Pancreas (tissue), 10 donors: ENCODE measurements around the gene GPR33. TPM values are rescaled to one million over a fixed set of nuclear protein-coding genes. Genes with fewer than 3 reads are reported as not detected.
"Not testable (repeated sequence)": the region's sequence is repeated elsewhere in the genome, so short reads cannot be mapped to it uniquely, and the experiment has no call there.

Experiments
- ATAC-seq, 4 donors: fragments of 200-7000 bp; cut with Tn5 transposase; one replicate each; pipeline versions ENCODE4 v1.8.0 to v1.9.1; 2020; ENCODE audit warnings: mild to moderate bottlenecking in 4 of 4, moderate library complexity in 4 of 4
- DNase-seq, 6 donors: peaks; one replicate each; pipeline ENCODE4 v3.0.0-alpha.2; 2020
- FAIRE-seq: peaks from 2 replicates; lab custom pipeline; 2012; peaks lifted over from hg19 to GRCh38; lab: Jason Lieb, UNC
- H3K27ac ChIP-seq, 4 donors: fragments of 200-600 bp; sonication (generic); 1 replicate in 3 of 4; 2 replicates in 1 of 4; pipeline versions ENCODE4 v1.5.0 to v1.8.0; 2020
- H3K27me3 ChIP-seq, 4 donors: fragments of 200-600 bp; one replicate each; pipeline ENCODE4 v1.8.0; 2021
- H3K36me3 ChIP-seq, 3 donors: fragments of 200-600 bp; sonication (generic) in 1 of 3; one replicate each; pipeline versions ENCODE4 v1.5.0 to v1.8.0; 2020 to 2021
- H3K4me1 ChIP-seq, 3 donors: fragments of 200-600 bp; one replicate each; pipeline ENCODE4 v1.8.0; 2021
- H3K4me3 ChIP-seq, 4 donors: fragments of 200-600 bp; sonication (generic) in 2 of 4; one replicate each; pipeline versions ENCODE4 v1.5.0 to v1.8.0; 2020 to 2021
- H3K9me3 ChIP-seq, 4 donors: fragments of 200-600 bp; one replicate each; pipeline ENCODE4 v1.8.0; 2021
- CTCF ChIP-seq, 4 donors: fragments of 200-600 bp; sonication (generic) in 3 of 4; IDR thresholded peaks; one replicate each; pipeline versions ENCODE4 v1.5.0 to v1.8.0; 2021; ENCODE audit warnings: antibody characterized with exemption in 4 of 4
- WGBS, 2 donors: extraction: QIAGEN DNeasy Blood & Tissue Kit; methylation state at CpG; one replicate each; pipeline ENCODE4 v1.1.7; 2013; 5-methylcytosine and 5-hydroxymethylcytosine counted together
- intact Hi-C, 3 donors: fragments of 100-400 bp; cut with DNase I; formaldehyde crosslinking; loops; one replicate each; pipeline versions ENCODE4 v1.11.1 to v1.14.2; 2022
- polyA plus RNA-seq, 2 donors: library from polyadenylated mRNA; stranded (reverse); fragments of 200-250 nt; gene quantifications; one replicate each; pipeline ENCODE4 v1.2.3, GENCODE V29; 2013
- total RNA-seq, 6 donors: library from RNA; stranded (reverse); fragmentation: NEBNext Ultra II Directional in 4 of 6; extraction: Animal tissue kit (Norgen Biotek cat#: 25700) in 4 of 6; gene quantifications; one replicate each; pipeline versions ENCODE4 v1.2.1 to v1.2.4, GENCODE V29; 2021 to 2023
- donor health status: healthy with polysubstance abuse.
- donor health status: DM: no; HTN: no; CAD: no; lungs with moderate emphysema.
- donor health status: DM: no; HTN: no; CAD: no.
- donor health status: control.
- donor health status: control.
- donor health status: Bipolar disorder and iron deficiency.
- donor health status: DM: yes; HTN: yes; CAD: no.
- donor health status: DM: no; HTN: no; CAD: no.
- donor health status: DM: no; HTN: no; CAD: no.
- donor health status: DM: yes; HTN: yes; CAD: no.

Gene GPR33
- total and polyA plus RNA-seq, 8 donors, result not detected

GRCh38 chr14:31465111-31465510, 22.7 kb downstream of the GPR33 start:
- no peak overlapping the region for H3K4me3 ChIP-seq
- ATAC-seq (no peak), DNase-seq (no peak), FAIRE-seq (no peak)
- H3K4me1 ChIP-seq, result no peaks in the 10 kb centered on the region
- no peak overlapping the region for H3K27ac ChIP-seq
- no peaks in the 10 kb centered on the region for H3K27me3 ChIP-seq
- H3K36me3 ChIP-seq, result no peaks in the 10 kb centered on the region
- no peak for TF ChIP-seq CTCF (IDR thresholded peaks at IDR 0.05)
- no peaks in the 10 kb centered on the region for H3K9me3 ChIP-seq
- intact Hi-C loops, result no loop called here

- intact Hi-C loops, FAIRE-seq: not testable (repeated sequence)
- 81 to 86% methylated on average over 2 of the region's 2 CpGs for WGBS, 2 donors
These were observed 25.4 kb downstream of the GPR33 start for GRCh38 chr14:31462450-31462849.

GRCh38 chr14:31461545-31461944, 26.3 kb downstream of the GPR33 start:
- intact Hi-C loops, result no loop called here
- H3K27ac ChIP-seq, result no peak overlapping the region
- H3K27me3 ChIP-seq, result no peaks in the 10 kb centered on the region
- 81 to 93% methylated on average over 3 of the region's 3 CpGs for WGBS, 2 donors
- H3K9me3 ChIP-seq, result no peaks in the 10 kb centered on the region
- H3K4me3 ChIP-seq, result no peak overlapping the region
- ATAC-seq (no peak), DNase-seq (no peak), FAIRE-seq (no peak)
- H3K36me3 ChIP-seq, result no peaks in the 10 kb centered on the region
- H3K4me1 ChIP-seq, result peaks cover 0 to 9% (median 0%) of the 10 kb centered on the region in 3 donors
- TF ChIP-seq CTCF (IDR thresholded peaks at IDR 0.05), result no peak

More at GRCh38 chr14:31462450-31462849, 25.4 kb downstream of the GPR33 start:
- not testable (repeated sequence) for H3K4me1 ChIP-seq, H3K9me3 ChIP-seq, H3K27me3 ChIP-seq, H3K4me3 ChIP-seq, ATAC-seq, H3K36me3 ChIP-seq, DNase-seq, H3K27ac ChIP-seq

GRCh38 chr14:31457665-31458659, 29.9 kb downstream of the GPR33 start:
- H3K4me3 ChIP-seq, result peak overlapping the region in 3 of 4 donors; percentile 45 to 79 (median 51)
- TF ChIP-seq CTCF (IDR thresholded peaks at IDR 0.05), result no peak
- peaks cover 7 to 17% (median 9%) of the 10 kb centered on the region in 3 donors for H3K4me1 ChIP-seq
- FAIRE-seq (no peak), DNase-seq (no peak), ATAC-seq (no peak)
- H3K9me3 ChIP-seq, result no peaks in the 10 kb centered on the region
- H3K36me3 ChIP-seq, result no peaks in the 10 kb centered on the region
- intact Hi-C loops, result no loop called here
- WGBS, 2 donors, result 35 to 36% methylated on average over 11 of the region's 11 CpGs
- no peaks in the 10 kb centered on the region for H3K27me3 ChIP-seq
- peak overlapping the region in 3 of 4 donors; percentile 64 to 86 (median 83) for H3K27ac ChIP-seq

- DNase-seq (peak; percentile 92 to 98 (median 95)), ATAC-seq (peak; percentile 99 to 100 (median 100)), FAIRE-seq (peak; percentile 95)
- Histone ChIP-seq H3K4me1 (peaks cover 7 to 17% (median 9%) of the 10 kb centered on the region in 3 donors), H3K27ac (peak within 1 kb of the TSS; percentile 44 to 86 (median 74)), H3K27me3 (no peaks in the 10 kb centered on the region), H3K36me3 (peaks cover 0 to 5% (median 0%) of the 10 kb centered on the region in 3 donors), H3K4me3 (peak within 1 kb of the TSS; percentile 45 to 79 (median 55)), H3K9me3 (no peaks in the 10 kb centered on the region)
- TF ChIP-seq CTCF (IDR thresholded peaks at IDR 0.05), result no peak
- intact Hi-C loops, result no loop called here
- WGBS, 2 donors, result 2 to 4% methylated on average over 63 to 70 of the region's 70 CpGs
These were observed 30.8 kb downstream of the GPR33 start, which contains the start of gene DTD2 for GRCh38 chr14:31456841-31457664. DTD2 (minus strand) TSS chr14:31457506; CDS start chr14:31457393, 113 bp downstream.
